EH (cell line): ENCODE measurements around the gene MDM2.
A peak's percentile ranks its signal among the peaks of the same experiment; 100 is the strongest.
"Not testable (repeated sequence)": the region's sequence is repeated elsewhere in the genome, so short reads cannot be mapped to it uniquely, and the experiment has no call there.

Experiments
- DNase-seq: peaks from one replicate; pipeline ENCODE4 v3.0.0-alpha.2; 2015; ENCODE audit warnings: low read depth

The MDM2 gene

DNA sequence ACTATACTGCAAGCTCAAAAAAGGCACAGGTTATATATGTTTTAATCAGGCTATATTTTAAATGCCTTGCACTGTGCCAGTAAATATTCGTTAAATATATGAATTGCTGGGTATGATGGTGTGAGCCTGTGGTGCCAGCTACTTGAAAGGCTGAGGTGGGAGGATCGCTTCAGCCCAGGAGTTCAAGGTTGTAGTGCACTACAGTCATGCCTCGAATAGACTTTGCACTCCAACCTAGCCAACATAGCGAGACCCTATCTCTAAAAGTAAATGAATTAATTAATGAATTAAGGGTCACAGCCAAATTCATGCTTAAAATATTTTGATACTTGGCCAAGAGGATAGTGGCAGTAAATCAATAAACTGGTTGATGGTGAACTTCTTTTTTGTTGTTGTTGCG lies 22.2 kb upstream of the MDM2 start:
- DNase-seq, result no peak

DNA sequence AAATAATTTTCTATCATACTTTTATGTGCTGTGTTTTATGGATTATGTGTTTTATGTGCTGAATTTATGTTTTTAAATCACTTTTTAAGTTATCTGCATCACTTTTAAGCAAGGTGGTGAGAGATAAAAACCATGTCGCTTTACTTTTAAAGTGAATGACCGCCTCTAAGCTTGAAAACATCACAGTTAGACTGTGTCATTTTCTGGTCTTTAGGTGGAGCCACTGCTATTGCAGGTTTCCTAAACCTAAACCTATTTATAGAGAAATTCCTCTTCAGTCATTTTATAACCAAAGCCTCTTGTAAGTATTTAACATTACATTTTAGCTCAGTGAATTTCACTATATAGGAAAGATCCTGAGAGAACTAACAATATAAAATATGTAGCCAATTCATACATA lies 21.0 kb upstream of the MDM2 start:
- peak; percentile 7 for DNase-seq

DNA sequence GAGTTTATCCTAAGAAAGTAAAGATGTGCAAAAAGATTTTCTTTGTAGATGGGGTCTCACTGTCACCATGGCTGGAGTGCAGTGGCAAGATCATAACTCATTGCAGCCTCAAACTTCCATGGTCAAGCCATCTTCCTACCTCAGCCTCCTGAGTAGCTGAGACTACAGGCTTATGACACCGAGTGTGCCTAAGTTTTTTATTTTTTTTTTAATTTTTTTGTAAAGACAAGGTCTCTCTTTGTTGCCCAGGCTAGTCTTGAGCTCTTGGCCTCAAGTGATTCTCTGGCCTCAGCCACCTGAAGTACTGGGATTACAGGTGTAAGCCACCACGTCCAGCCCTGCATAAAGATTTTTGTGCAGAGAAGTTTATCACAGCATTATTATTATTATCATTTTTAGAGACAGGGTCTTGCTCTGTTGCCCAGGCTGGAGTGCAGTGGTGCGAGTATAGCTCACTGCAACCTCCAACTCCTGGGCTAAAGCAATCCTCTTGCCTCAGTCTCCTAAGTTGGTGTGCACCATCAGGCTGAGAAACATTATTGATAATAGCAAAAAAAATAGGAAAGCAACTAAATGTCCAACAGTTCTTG lies 19.3 kb upstream of the MDM2 start:
- DNase-seq, result no peak

DNA sequence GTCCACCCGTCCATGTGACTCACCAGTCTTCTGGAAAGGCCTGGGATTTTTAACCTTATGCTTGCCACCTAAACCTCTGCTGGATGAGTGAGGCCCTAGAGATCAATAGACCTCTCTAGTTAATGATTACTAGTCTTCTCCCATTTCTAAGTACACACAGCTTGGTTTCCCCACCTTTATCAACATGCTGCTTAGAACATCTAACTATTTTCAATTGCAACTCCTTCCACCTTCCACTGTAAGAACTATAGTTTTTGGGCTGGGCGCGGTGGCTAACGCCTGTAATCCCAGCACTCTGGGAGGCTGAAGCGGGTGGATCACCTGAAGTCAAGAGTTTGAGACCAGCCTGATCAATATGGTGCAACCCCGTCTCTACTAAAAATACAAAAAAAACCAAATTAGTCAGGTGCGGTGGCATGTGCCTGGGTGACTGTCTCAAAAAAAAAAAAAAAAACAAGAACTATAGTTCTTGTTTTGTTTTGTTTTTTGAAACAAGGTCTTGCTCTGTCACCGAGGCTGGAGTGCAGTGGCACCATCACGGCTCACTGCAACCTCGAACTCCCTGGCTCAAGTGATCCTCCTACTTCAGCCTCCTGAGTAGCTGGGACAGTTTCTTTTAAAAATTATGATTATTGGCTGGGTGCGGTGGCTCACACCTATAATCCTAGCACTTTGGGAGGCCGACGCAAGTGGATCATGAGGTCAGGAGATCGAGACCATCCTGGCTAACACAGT lies 18.7 kb upstream of the MDM2 start:
- DNase-seq, result no peak

DNA sequence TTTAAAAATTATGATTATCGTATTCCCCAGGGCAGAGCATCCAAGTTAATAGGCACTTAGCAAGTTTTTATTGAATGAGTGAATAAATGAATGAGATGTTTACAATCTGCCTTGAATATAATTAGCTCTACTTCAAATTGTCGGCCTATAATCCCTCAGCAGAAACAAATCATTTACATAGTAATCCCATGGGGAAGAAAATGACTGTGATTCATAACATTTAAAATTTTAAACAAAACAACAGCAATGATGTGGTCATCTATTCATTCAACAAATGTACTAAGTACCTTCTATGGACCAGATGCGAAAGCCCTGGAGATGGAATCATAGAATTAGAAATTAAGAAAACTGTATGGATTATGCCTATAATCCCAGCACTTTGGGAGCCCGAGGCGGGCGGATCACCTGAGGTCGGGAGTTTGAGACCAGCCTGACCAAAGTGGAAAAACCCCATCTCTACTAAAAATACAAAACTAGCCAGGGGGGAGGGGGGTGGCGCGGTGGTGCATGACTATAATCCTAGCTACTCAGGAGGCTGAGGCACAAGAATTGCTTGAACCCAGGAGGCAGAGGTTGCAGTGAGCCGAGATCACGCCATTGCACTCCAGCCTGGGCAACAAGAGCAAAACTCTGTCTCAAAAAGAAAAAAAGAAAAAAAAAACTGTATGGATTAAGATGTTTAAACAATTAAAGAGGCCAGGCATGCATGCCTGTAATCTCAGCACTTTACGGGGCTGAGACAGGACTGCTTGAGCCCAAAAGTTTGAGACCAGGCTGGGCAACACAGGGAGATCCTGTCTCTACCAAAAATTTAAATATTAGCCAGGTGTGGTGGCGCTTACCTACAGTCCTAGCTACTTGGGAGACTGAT lies 17.7 kb upstream of the MDM2 start:
- DNase-seq, result no peak

DNA sequence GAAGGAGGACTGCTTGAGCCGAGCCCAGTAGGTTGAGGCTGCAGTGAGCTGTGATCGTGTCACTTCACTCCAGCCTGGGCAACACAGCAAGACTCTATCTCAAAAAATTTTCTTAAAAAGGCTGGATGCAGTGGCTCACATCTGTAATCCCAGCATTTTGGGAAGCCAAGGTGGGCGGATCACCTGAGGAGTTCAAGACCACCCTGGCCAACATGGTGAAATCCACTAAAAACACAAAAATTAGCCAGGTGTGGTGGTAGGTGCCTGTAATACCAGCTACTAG lies 17.1 kb upstream of the MDM2 start:
- no peak for DNase-seq

DNA sequence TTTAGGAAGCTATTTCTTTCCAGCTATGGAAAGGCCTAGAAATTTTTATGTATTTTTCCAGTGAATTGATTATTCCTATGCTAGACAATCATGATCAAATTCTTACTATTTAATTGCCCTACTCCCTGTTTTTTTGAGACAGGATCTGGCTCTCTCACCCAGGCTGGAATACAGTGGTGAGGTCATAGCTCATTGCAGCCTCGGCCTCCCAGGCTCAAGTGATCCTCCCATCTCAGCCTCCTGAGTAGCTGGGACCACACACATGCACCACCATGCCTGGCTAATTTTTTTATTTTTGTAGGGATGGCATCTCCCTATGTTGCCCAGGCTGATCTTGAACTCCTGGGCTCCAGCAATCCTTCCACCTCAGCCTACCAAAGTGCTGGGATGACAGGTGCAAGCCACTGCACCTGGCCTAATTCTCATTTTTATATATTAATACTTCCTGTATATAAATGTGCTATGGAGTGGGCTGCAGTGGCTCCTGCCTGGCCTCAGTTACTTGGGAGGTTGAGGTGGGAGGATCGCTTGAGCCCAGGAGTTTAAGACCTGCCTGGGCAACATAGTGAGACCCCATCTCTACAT lies 16.0 kb upstream of the MDM2 start:
- no peak for DNase-seq

DNA sequence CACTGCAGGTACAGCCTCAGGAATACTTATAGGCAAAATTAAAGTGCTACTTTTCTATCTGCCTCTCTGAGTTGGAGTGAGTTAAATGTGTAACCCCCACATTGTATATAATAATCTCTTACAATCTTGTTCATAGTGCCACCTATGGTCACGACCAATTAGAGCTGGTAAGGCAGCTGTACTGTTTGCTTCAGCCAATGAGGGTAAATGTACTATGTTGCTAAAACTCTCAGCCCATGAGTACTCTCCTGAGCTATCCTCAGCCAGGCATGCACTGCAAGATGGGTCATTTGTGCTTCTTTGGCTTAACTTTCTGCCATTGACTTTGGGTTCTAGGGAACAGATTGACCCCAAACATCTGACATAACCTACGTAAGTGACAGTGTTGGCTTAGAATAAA lies 15.0 kb upstream of the MDM2 start:
- peak; percentile 65 for DNase-seq

DNA sequence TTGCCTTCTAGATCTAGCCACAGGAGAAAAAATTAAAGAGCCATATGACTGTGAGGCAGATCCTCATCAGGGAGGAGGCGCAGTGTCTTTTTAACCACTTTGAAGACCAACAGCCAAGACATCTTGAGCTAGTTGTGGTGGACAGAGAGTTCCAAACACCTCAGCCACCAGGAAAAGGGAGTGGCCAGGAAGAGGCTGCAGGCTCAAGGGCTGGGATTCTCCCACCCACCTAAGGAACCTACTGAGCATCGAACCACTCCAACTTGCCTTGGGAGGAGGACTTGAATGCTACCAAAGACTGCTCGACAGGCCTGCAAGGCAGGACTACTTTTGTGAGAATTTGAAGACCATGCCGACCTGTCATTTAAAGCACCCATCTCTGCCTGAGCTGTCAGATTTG lies 14.5 kb upstream of the MDM2 start:
- DNase-seq, result no peak

DNA sequence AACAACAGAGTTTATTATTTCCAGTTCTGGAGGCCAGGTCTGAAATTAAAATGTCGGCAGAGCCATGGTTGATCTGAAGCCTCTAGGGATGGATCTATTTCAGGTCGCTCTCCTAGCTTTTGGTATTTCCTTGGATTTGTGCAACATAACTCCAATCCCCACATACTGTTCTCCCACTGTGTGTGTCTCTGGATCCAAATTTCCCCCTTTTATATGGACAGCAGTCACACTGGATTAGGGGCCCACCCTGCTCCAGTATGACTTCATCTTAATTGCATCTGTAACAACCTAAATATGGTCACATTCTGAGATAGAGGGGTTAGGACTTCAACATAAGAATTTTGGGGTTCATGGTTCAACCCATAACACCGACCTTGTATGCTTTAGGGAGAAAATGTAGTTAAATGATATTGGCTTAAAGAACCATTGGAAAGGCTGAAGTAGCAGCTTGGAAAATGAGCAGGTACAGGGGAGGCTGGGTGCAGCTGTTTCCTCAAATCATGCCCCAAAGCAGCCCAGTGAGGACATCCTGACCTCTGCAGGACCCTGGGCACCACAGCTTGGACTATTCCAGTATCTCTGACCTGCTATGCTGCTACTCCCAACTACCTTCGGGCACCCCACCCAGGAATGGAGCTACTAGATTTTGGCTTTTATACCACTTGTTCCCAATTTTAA lies 13.9 kb upstream of the MDM2 start:
- no peak for DNase-seq

DNA sequence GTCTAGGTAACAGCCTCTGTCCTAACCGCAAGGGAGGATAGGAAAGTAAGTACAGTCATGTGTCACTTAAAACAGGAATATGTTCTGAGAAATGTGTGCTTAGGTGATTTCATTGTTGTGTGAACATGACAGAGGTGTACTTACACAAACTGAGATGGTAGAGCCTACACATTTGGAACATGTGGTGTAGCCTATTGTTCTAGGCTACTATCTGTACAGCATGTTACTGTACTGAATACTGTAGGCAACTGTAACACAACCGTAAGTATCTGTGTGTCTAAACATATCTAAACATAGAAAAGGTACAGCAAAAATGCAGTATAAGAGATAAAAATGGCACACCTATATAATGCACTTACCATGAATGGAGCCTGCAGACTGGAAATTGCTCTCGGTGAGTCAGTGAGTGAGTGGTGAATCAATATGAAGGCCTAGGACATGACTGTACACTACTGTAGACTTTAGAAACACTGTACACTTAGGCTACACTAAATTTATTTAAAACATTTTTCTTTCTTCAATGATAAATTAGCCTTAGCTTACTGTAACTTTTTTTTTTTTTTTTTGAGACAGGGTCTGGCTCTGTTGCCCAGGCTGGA lies 13.2 kb upstream of the MDM2 start:
- DNase-seq, result peak; percentile 72

DNA sequence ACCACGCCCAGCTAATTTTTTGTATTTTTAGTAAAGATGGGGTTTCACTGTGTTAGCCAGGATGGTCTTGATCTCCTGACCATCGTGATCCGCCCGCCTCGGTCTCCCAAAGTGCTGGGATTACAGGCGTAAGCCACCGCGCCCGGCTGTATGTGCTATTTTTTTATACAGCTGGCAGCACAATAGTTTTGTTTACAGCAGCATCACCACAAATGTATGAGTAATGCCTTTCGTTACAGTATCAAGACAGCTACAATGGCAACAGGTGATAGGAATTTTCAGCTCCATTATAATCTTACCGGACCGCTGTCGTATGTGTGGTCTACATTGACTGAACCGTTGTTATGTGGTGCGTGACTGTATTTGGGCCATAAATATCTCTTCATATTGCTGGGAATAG lies 11.6 kb upstream of the MDM2 start:
- no peak for DNase-seq

DNA sequence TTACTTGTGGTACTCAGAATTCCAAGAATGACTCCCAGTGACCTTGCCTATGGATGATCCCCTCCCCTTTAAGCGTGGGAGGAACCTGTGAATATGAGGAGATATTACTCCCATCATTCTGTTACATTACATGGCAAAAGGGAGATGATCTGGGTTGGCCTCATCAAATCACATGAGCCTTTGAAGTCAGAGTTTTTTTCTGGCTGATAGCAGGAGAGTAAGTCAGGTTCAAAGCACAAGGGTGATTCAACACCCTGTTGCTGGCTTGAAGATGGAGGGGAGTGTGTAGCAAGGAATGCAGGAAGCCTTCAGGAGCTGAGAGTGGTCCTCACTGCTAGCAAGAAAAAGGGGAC lies 9.1 kb upstream of the MDM2 start:
- no peak for DNase-seq

DNA sequence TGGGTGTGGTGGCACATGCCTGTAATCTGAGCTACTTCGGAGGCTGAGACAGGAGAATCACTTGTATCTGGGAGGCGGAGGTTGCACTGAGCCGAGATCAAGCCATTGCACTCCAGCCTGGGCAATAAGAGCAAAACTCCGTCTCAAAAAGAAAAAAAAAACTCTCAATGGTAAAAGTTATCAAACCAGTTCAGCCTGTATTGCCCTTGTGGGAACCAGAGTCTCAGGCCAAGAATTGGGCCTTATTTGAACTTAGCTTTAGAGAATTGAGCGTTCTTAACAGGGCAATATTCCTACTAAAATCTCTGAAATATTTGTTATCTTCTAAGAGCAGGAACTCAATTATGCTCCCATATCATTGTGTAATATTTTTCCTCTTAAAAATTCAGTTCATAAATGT lies 7.7 kb upstream of the MDM2 start:
- no peak for DNase-seq

DNA sequence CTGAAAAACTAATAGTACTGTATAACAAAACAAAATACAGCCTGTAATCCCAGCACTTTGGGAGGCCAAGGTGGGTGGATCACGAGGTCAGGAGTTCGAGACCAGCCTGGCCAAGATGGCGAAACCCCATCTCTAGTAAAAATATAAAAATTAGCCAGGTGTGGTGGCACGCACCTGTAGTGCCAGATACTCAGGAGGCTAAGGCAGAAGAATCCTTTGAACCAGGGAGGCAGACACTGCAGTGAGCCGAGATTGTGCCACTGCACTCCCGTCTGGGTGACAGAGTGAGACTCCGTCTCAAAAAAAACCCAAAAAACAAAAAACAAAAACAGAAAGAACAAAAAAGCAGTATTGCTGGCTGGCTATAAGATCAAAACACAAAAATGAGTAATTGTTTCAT lies 6.9 kb upstream of the MDM2 start:
- DNase-seq, result not testable (repeated sequence)

DNA sequence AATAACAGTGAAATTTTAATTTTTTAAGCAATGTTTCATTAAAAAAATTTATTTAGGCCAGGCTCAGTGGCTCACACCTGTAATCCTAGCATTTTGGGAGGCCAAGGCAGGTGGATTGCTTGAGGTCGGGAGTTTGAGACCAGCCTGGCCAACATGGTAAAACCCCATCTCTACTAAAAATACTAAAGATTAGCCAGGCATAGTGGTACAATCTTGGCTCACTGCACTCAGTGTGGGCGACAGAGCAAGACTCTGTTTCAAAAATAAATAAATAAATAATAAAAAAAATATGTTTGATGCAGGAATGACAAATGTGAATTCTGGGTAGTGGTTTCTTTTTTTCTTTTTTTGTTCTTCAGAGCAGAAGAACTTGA lies 5.6 kb upstream of the MDM2 start:
- not testable (repeated sequence) for DNase-seq

DNA sequence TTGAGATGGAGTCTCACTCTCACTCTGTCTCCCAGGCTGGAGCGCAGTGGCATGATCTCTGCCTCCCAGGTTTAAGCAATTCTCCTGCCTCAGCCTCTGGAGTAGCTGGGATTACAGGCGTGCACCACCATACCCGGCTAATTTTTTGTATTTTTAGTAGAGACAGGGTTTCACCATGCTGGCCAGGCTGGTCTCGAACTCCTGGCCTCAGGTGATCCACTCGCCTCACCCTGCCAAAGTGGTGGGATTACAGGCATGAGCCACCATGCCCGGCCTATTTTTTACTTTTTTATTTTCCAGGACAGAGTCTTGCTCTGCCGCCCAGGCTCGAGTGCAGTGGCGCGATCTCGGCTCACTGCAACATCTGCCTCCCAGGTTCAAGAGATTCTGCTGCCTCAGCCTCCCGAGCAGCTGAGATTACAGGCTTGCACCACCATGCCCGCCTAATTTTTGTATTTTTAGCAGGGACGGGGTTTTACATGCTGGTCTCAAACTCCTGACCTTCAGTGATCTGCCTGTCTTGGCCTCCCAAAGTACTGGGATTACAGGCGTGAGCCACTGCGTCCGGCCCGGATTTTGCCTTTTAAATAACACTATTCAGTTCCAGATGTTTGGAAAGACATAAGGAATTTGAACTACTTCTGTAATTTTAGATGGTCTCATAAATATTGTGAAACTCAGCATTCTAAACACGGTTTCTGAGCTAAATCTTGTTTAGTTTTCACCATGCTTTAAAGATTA lies 4.9 kb upstream of the MDM2 start:
- DNase-seq, result peak; percentile 37

DNA sequence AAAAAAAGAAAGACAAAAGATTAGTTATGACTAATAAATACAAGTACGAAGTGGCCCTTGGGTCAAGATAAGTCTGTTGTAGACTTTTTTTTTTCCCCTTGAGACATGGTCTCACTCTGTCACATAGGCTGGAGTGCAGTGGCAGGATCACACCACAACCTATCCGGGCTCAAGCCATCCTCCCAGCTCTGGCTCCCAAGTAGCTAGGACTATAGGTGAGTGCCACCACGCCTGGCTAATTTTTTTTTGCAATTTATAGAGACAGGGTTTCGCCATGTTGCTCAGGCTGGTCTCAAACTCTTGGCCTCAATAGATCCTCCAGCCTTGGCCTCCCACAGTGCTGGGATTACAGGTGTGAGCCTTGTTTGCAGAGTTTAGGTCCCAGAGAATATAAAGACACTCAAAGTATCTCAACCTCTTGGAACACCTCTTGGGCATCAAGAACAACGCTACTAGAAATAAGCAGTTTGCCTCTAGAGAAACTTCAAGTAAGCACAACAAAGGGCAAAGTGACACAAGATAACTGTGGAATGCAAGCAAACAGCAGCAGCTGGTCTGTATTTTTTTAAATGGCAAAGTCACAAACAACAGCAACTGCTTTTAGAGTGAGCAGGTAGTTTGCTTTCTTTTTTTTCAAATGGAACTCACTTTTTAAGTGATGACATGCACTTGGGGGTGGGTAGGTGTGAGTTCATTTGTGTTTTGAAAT lies 3.9 kb upstream of the MDM2 start:
- no peak for DNase-seq

DNA sequence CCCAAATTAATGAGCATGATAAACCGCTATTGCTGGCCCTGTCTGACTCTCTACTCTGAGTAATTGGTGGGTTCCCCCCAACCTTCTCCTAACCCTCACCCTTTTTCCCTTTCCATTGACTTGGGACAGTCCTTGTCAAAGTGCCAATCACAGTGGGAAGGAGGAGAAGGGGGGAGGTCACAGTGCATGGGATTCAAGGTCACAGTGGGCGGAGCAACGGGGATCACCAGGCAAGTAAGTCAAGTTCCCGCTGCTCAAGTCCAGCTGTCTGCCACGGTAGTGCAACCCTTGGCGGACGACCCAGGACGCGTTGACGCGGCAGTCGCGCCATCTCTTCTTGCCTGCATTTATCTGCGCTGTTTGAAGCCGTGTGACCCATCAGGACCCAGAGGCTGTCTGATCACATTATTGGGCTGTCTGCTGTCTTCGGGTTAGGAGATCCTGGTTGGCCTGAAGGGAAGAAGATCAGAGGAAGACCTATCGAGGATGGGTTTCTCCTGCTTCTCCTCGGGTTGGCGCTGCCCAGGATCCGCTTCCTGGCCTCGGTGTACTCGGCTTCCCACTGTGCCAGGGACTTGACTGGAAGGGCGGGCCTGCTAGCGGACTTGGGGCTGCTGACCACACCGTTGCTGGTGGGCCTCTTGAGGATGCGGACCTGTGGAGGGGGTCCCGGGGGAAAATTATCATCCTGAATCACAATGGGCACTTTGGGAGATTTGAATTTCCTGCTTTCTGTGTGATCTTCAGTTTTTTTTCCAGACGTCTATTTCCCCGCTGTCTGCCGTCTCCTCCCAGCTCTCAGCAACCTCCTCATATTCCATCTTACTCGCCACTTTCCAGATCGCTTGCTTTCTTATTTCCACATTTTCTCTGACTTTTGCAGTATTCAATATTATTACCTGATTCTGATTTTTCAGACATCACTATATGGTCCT lies 3.1 kb upstream of the MDM2 start:
- no peak for DNase-seq
